IMR-90 (cell line): ENCODE data around the gene MRGPRE. TPM values are rescaled to one million over a fixed set of nuclear protein-coding genes. Genes with fewer than 3 reads are reported as not detected.

Experiments
- ATAC-seq: fragments of 200-7000 bp; cut with Tn5 transposase; 2 replicates; pipeline ENCODE4 v1.9.1; 2020; ENCODE audit warnings: low read depth, mild to moderate bottlenecking, moderate library complexity
- BruUV-seq: library from RNA; stranded (reverse); fragments of 400-500 nt; replicated peaks from 2 replicates; lab custom pipeline; 2021; lab: Mats Ljungman, UMichigan
- CTCF ChIA-PET: fragments of 300-600 bp; formaldehyde crosslinking; extraction: SDS; loops from one replicate; lab custom pipeline; 2021; ENCODE audit warnings: antibody characterized with exemption; lab: Yijun Ruan, JAX
- POLR2A ChIA-PET: fragments of 300-600 bp; sonication (Branson Sonifier 250); formaldehyde crosslinking; loops from one replicate; lab custom pipeline; 2022; ENCODE audit warnings: antibody characterized with exemption; ENCODE audit not compliant: unreplicated experiment; lab: Charles Lee
- DNase-seq: peaks from one replicate; pipeline ENCODE4 v3.0.0; 2013
- H2AFZ ChIP-seq: replicated peaks from 2 replicates; pipeline ENCODE3; 2013; ENCODE audit warnings: low read length, mild to moderate bottlenecking; ENCODE audit not compliant: poor library complexity
- H2AK5ac ChIP-seq: 2 replicates; pipeline ENCODE4 v1.6.1; 2013; ENCODE audit warnings: low read depth, low read length, inconsistent platforms
- H2AK9ac ChIP-seq: replicated peaks from 2 replicates; pipeline ENCODE3; 2013; ENCODE audit warnings: mild to moderate bottlenecking, low read depth, low read length, moderate library complexity; ENCODE audit not compliant: poor library complexity
- H2BK120ac ChIP-seq: 2 replicates; pipeline ENCODE4 v1.6.1; 2013; ENCODE audit warnings: low read depth, low read length, inconsistent platforms
- H2BK15ac ChIP-seq: 3 replicates; pipeline ENCODE4 v1.6.1; 2013; ENCODE audit warnings: low read depth, low read length, inconsistent platforms
- H2BK20ac ChIP-seq: 2 replicates; pipeline ENCODE4 v1.6.1; 2013; ENCODE audit warnings: low read depth, mild to moderate bottlenecking, inconsistent platforms, low read length, moderate library complexity
- H2BK5ac ChIP-seq: 2 replicates; pipeline ENCODE4 v1.6.1; 2013; ENCODE audit warnings: mild to moderate bottlenecking, low read depth, low read length, inconsistent platforms; ENCODE audit not compliant: poor library complexity, severe bottlenecking
- H3K14ac ChIP-seq: replicated peaks from 2 replicates; pipeline ENCODE4 v1.6.1; 2013; ENCODE audit warnings: low read depth, low read length, inconsistent platforms
- H3K18ac ChIP-seq: 2 replicates; pipeline ENCODE4 v1.6.1; 2013; ENCODE audit warnings: low read depth, low read length, control low read depth
- H3K23ac ChIP-seq: 2 replicates; pipeline ENCODE4 v1.6.1; 2013; ENCODE audit warnings: low read depth, low read length, inconsistent platforms
- H3K27ac ChIP-seq: 2 replicates; pipeline ENCODE4 v1.5.1; 2013; ENCODE audit warnings: mild to moderate bottlenecking, control low read depth, low read length; ENCODE audit not compliant: insufficient read depth
- H3K27me3 ChIP-seq: 2 replicates; pipeline ENCODE4 v1.6.1; 2013; ENCODE audit warnings: low read length; ENCODE audit not compliant: control insufficient read depth, insufficient read depth
- H3K36me3 ChIP-seq: 2 replicates; pipeline ENCODE4 v1.6.1; 2013; ENCODE audit warnings: low read length, mixed read lengths; ENCODE audit not compliant: control insufficient read depth, insufficient read depth
- H3K4ac ChIP-seq: 2 replicates; pipeline ENCODE4 v1.6.1; 2013; ENCODE audit warnings: low read depth, low read length, inconsistent platforms
- H3K4me1 ChIP-seq: 2 replicates; pipeline ENCODE4 v1.6.1; 2013; ENCODE audit warnings: low read length, mixed read lengths; ENCODE audit not compliant: control insufficient read depth, insufficient read depth
- H3K4me2 ChIP-seq: 2 replicates; pipeline ENCODE4 v1.6.1; 2013; ENCODE audit warnings: low read depth, mild to moderate bottlenecking, control low read depth, low read length, moderate library complexity
- H3K4me3 ChIP-seq: 2 replicates; pipeline ENCODE4 v1.5.1; 2013; ENCODE audit warnings: low read depth, mild to moderate bottlenecking, control low read depth, low read length, moderate library complexity; ENCODE audit not compliant: insufficient read depth
- H3K56ac ChIP-seq: 2 replicates; pipeline ENCODE4 v1.6.1; 2013; ENCODE audit warnings: low read length, inconsistent platforms; ENCODE audit not compliant: insufficient read depth; ENCODE audit errors: extremely low read depth
- H3K79me1 ChIP-seq, 2 experiments: 2 replicates each; pipeline ENCODE4 v1.6.1; 2013; ENCODE audit warnings: low read length in 2 of 2, inconsistent platforms in 1 of 2, low read depth in 1 of 2
- H3K9ac ChIP-seq: 2 replicates; pipeline ENCODE4 v1.6.1; 2013; ENCODE audit warnings: low read depth, low read length, control low read depth
- H3K9me1 ChIP-seq: 2 replicates; pipeline ENCODE4 v1.6.1; 2013; ENCODE audit warnings: low read length, inconsistent platforms; ENCODE audit not compliant: insufficient read depth
- H3K9me3 ChIP-seq: 2 replicates; pipeline ENCODE4 v1.6.1; 2013; ENCODE audit warnings: low read length; ENCODE audit not compliant: control insufficient read depth, insufficient read depth
- H4K20me1 ChIP-seq: 2 replicates; pipeline ENCODE4 v1.6.1; 2013; ENCODE audit warnings: low read length, inconsistent platforms; ENCODE audit not compliant: insufficient read depth
- H4K5ac ChIP-seq: 2 replicates; pipeline ENCODE4 v1.6.1; 2013; ENCODE audit warnings: mild to moderate bottlenecking, low read depth, low read length, control low read depth
- H4K8ac ChIP-seq, 2 experiments: 2 replicates each; pipeline ENCODE4 v1.6.1; 2013; ENCODE audit warnings: low read depth in 2 of 2, low read length in 2 of 2, control low read depth in 1 of 2, inconsistent platforms in 1 of 2
- H4K91ac ChIP-seq: 2 replicates; pipeline ENCODE4 v1.6.1; 2013; ENCODE audit warnings: low read depth, low read length, inconsistent platforms; ENCODE audit not compliant: insufficient read depth
- BHLHE40 ChIP-seq: fragments of 150-350 bp; IDR thresholded peaks from 2 replicates; pipeline ENCODE4 v1.6.1; 2016; ENCODE audit warnings: mild to moderate bottlenecking, low read depth, low read length
- CTCF ChIP-seq: conservative IDR thresholded peaks from 2 replicates; pipeline ENCODE4 v1.5.1; 2012; ENCODE audit warnings: mild to moderate bottlenecking, low read depth, low read length, improper control_type of control experiment
- FOS ChIP-seq: fragments of 150-350 bp; IDR thresholded peaks from 2 replicates; pipeline ENCODE4 v1.6.1; 2016; ENCODE audit warnings: low read depth, low read length
- MAFK ChIP-seq: IDR thresholded peaks from 2 replicates; pipeline ENCODE4 v1.6.1; 2012; ENCODE audit warnings: low read depth, low read length, improper control_type of control experiment
- RAD21 ChIP-seq: IDR thresholded peaks from 2 replicates; pipeline ENCODE4 v1.6.1; 2012; ENCODE audit warnings: low read length, improper control_type of control experiment
- WGBS, 2 experiments: methylation state at CpG; one replicate each; pipeline versions ENCODE4 v1.1.5 to v1.1.7; 2013; ENCODE audit warnings: missing lambda C conversion rate in 2 of 2; ENCODE audit not compliant: insufficient read length in 1 of 2; ENCODE audit errors: extremely low coverage in 2 of 2; 5-methylcytosine and 5-hydroxymethylcytosine counted together
- dilution Hi-C: fragments of 300-500 bp; cut with HindIII; formaldehyde crosslinking; loops from one replicate; pipeline ENCODE4 v1.14.3; 2018; ENCODE audit warnings: low sequenced_read_pairs; ENCODE audit not compliant: unreplicated experiment
- in situ Hi-C: fragments of 300-500 bp; cut with MboI; formaldehyde crosslinking; loops from 3 replicates; pipeline ENCODE4 v1.14.3; 2019; ENCODE audit warnings: low sequenced_read_pairs, inconsistent platforms, mixed read lengths
- intact Hi-C: fragments of 100-400 bp; cut with micrococcal nuclease; formaldehyde crosslinking; loops from 2 replicates; pipeline ENCODE4 v1.10.0; 2022
- polyA plus RNA-seq, 3 experiments: library from polyadenylated mRNA; depleted of rRNA; stranded (reverse); fragments of >200 nt; gene quantifications; 2 replicates each; pipeline ENCODE4 v1.2.3, GENCODE V29; 2012; ENCODE audit warnings: low replicate concordance in 1 of 3
- total RNA-seq: library from RNA; depleted of rRNA; stranded (reverse); fragments of >200 nt; gene quantifications from 2 replicates; pipeline ENCODE4 v1.2.3, GENCODE V29; 2012
- TF ChIP-seq, protein P1 (sequence below): fragments of 150-350 bp; IDR thresholded peaks from 2 replicates; pipeline ENCODE4 v1.6.1; 2017; ENCODE audit warnings: mild to moderate bottlenecking, antibody characterized with exemption, low read length, low read depth

Gene MRGPRE
- total and polyA plus RNA-seq, 2 of the 4 experiments (the other 2 are of a cell fraction), result not detected

DNA sequence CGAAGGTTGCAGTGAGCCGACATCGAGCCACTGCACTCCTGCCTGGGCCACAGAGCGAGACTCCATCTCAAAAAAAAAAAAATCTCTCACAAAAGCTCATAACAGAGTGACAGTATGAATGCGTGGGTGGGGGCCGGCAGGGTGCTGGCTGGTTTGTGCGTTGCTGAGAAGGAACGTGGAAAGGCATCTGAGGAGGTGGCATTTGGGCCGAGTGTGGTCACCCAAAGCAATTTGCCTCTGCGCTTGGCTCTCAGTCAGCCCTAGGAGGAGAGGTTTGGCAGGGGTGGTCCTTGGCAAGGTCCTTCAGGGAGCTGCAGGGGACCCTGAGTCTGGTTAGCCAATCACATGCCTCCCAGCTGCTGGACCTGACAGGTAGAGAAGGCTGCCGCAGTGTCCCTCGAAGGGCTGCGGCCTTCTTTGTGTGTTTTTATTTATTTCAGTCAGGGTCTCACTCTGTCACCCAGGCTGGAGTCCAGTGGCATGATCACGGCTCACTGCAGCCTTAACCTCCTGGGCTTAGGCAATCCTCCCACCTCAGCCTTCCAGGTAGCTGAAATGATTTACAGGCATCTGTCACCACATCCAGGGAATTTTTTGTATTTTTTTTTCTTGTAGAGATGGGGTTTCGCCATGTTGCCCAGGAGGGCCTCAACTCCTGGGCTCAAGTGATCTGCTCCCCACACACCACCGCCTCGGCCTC is 43.6 kb downstream of the MRGPRE start:
- Histone ChIP-seq H3K18ac (no peak overlapping the region), H4K5ac (no peak overlapping the region), H3K14ac (no peak overlapping the region), H2AK9ac (no peak overlapping the region), H3K27me3 (peaks cover 37% of the 10 kb centered on the region), H3K4me1 (no peaks in the 10 kb centered on the region), H4K91ac (no peak overlapping the region), H2BK15ac (no peak overlapping the region), H3K9me3 (no peaks in the 10 kb centered on the region), H2BK5ac (no peak overlapping the region), H3K79me1 (no peaks in the 10 kb centered on the region), H3K4me3 (no peak overlapping the region), H2BK20ac (no peak overlapping the region), H3K56ac (no peak overlapping the region), H3K9ac (no peak overlapping the region), H4K8ac (no peak overlapping the region), H3K4ac (no peak overlapping the region), H2AFZ (no peak overlapping the region), H2BK120ac (no peak overlapping the region), H3K4me2 (no peak overlapping the region), H3K36me3 (no peaks in the 10 kb centered on the region), H3K27ac (no peak overlapping the region), H3K9me1 (no peaks in the 10 kb centered on the region), H2AK5ac (no peak overlapping the region), H3K23ac (no peak overlapping the region), H4K20me1 (no peaks in the 10 kb centered on the region)
- no peak for ATAC-seq
- no peak for DNase-seq
- BruUV-seq, result no TSS peak
- 40% methylated on average over 1 of the region's 17 CpGs; no CpG with 5 or more reads in 1 of the 2 experiments for WGBS, 2 experiments
- TF ChIP-seq CTCF, result no peak
- TF ChIP-seq MAFK, result no peak
- no peak for TF ChIP-seq RAD21
- TF ChIP-seq, protein P1, sequence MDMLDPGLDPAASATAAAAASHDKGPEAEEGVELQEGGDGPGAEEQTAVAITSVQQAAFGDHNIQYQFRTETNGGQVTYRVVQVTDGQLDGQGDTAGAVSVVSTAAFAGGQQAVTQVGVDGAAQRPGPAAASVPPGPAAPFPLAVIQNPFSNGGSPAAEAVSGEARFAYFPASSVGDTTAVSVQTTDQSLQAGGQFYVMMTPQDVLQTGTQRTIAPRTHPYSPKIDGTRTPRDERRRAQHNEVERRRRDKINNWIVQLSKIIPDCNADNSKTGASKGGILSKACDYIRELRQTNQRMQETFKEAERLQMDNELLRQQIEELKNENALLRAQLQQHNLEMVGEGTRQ, result no peak
- TF ChIP-seq FOS, result no peak
- TF ChIP-seq BHLHE40, result no peak
- dilution Hi-C loops (no loop called here), intact Hi-C loops (no loop called here), in situ Hi-C loops (no loop called here)
- POLR2A ChIA-PET, result no interaction called here
- CTCF ChIA-PET, result interaction anchor here (0.6 kb wide), 1 partner anchor 1883 kb away, joined by 4 read pairs; no protein-coding TSS in a partner anchor
